ENCODE measurements around the gene MAP2K7.

DNA sequence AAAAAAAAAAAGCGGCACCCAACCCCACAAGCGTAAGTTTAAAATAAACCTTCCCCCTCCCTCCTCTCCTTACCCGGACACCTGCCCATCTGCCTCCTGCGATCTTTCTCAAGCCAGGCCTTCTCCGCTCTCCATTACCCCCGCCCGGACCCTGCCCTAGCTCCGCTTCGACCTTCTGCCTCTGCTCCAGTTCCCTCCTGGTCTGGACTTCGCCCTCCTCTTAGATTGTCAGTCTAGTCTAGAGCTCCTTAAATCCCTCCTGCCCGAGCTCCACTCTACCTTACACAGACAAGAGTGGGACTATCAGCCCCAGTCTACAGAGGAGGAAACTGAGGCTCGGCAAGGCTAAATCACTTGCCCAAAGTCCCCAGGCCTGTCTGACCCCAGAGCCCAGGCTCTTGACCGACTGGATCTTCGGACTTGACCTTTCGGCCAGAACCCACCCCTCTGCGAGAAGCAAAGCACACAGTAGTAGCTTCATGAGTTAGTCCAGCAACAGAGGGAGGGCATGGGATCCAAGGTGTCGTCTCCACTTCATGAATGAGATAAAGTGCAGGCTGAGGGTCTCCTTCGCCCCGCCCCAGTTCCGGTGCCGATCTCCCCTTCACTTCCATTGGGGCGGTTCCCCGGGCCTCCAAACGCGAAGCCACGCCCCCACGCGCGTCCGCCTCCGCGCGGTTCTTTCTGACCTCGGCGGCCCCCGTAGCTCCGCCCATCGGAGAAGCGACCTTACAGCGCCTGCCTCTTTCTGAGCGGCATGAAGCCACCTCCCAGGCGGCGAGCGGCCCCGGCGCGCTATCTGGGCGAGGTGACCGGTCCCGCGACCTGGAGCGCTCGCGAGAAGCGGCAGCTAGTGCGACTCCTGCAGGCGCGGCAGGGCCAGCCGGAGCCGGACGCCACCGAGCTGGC, 16.2 kb downstream of the MAP2K7 start, which contains the start of gene SNAPC2:
- TF ChIP-seq, protein P1, sequence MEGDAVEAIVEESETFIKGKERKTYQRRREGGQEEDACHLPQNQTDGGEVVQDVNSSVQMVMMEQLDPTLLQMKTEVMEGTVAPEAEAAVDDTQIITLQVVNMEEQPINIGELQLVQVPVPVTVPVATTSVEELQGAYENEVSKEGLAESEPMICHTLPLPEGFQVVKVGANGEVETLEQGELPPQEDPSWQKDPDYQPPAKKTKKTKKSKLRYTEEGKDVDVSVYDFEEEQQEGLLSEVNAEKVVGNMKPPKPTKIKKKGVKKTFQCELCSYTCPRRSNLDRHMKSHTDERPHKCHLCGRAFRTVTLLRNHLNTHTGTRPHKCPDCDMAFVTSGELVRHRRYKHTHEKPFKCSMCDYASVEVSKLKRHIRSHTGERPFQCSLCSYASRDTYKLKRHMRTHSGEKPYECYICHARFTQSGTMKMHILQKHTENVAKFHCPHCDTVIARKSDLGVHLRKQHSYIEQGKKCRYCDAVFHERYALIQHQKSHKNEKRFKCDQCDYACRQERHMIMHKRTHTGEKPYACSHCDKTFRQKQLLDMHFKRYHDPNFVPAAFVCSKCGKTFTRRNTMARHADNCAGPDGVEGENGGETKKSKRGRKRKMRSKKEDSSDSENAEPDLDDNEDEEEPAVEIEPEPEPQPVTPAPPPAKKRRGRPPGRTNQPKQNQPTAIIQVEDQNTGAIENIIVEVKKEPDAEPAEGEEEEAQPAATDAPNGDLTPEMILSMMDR (conservative IDR thresholded peaks at IDR 0.05; ENCODE audit: low read length) = no peak
- no peak for TF ChIP-seq EZH2phosphoT487 (IDR thresholded peaks at IDR 0.05; ENCODE audit: borderline replicate concordance)

Data from Loucy (cell line).